ENCODE measurements around the gene ASIC4. TPM values are rescaled to one million over a fixed set of nuclear protein-coding genes. Genes with fewer than 3 reads are reported as not detected.

The ASIC4 gene
- total RNA-seq, 1 donor from 2014 or later = 0.55 TPM

DNA sequence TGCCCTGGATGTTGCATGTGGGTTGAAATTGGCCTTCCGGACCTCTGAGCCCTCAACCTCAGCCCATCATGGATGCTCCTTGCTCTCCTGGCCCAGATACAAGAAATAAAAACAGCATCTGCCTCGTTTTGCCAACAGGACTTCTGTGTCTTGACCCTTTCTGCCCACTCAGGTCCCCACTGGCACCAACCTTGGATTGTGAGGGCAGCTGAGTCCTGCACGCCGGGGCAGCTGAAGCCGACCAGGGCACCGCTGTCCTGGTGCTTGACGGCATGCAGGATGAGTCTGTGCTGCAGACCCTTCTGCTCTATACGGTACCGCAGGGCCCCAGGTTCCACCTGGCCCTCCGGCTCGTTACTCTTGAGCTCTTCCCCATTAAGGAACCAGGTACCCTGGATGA, 52.4 kb downstream of the ASIC4 start:
- DNase-seq (no peak), ATAC-seq (no peak)
- TF ChIP-seq, protein P1, sequence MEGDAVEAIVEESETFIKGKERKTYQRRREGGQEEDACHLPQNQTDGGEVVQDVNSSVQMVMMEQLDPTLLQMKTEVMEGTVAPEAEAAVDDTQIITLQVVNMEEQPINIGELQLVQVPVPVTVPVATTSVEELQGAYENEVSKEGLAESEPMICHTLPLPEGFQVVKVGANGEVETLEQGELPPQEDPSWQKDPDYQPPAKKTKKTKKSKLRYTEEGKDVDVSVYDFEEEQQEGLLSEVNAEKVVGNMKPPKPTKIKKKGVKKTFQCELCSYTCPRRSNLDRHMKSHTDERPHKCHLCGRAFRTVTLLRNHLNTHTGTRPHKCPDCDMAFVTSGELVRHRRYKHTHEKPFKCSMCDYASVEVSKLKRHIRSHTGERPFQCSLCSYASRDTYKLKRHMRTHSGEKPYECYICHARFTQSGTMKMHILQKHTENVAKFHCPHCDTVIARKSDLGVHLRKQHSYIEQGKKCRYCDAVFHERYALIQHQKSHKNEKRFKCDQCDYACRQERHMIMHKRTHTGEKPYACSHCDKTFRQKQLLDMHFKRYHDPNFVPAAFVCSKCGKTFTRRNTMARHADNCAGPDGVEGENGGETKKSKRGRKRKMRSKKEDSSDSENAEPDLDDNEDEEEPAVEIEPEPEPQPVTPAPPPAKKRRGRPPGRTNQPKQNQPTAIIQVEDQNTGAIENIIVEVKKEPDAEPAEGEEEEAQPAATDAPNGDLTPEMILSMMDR (IDR thresholded peaks at IDR 0.05) = no peak
- no peaks in the 10 kb centered on the region for H3K27me3 ChIP-seq
- H3K27ac ChIP-seq = no peak overlapping the region
- peaks cover 6% of the 10 kb centered on the region for H3K4me1 ChIP-seq
- no peak overlapping the region for H3K4me3 ChIP-seq
- H3K9me3 ChIP-seq = no peaks in the 10 kb centered on the region
- intact Hi-C loops (cut with DNase I) = no loop called here
- H3K36me3 ChIP-seq = peaks cover 7% of the 10 kb centered on the region

DNA sequence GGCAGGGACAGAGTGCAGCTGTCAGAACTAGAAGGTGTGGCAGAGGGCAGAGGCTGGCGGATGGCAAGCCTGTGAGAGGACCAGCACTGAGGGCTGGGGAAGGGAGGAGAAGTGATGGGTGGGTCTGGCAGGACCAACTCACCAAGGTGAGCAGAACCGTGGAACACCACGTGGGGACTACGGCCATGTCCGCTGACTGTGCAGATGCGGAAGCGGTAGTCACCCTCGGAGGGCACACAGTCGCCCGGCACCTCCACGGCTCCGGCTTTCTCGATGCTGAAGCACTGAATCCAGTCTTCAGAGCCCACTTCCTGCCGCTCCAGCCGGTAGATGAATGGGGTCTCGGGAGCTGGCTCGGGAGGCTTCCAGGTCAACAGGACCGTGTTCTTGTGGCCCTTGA, 52.8 kb downstream of the ASIC4 start:
- TF ChIP-seq, protein P1 (IDR thresholded peaks at IDR 0.05) = no peak
- Histone ChIP-seq H3K9me3 (no peaks in the 10 kb centered on the region), H3K27ac (no peak overlapping the region), H3K4me1 (peaks cover 6% of the 10 kb centered on the region), H3K27me3 (no peaks in the 10 kb centered on the region), H3K36me3 (peaks cover 7% of the 10 kb centered on the region), H3K4me3 (no peak overlapping the region)
- ATAC-seq (no peak), DNase-seq (no peak)
- intact Hi-C loops (cut with DNase I) = no loop called here

DNA sequence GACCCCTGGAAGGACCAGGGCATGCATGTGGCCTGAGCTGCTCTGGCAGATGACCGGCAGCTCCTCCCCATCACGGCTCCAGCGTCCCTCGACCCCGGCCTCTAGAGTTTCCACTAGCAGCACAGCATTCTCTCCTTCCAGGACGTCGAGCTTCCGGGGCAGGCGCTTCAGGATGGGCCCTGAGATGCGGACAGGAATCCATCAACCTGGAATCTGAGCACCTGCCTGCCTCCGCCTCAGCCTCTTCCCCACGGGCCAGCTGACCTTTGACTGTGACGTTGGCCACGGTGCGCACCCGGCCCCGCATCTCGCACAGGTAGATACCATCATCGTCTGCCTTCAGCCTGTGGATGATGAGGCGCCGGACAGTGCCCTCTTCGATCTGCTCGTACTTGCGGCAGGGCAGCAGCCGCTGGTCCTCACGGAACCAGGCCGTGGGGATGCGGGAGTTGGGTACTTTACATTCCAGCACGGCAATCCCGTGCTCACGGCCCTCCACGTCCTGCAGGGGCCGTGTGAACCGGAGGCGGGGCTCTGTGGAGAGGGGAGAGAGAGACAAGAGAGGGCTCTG, 53.6 kb downstream of the ASIC4 start:
- H3K27me3 ChIP-seq = no peaks in the 10 kb centered on the region
- peaks cover 6% of the 10 kb centered on the region for H3K4me1 ChIP-seq
- H3K36me3 ChIP-seq = peaks cover 7% of the 10 kb centered on the region
- no peaks in the 10 kb centered on the region for H3K9me3 ChIP-seq
- no peak for ATAC-seq
- intact Hi-C loops (cut with DNase I) = no loop called here
- H3K4me3 ChIP-seq = no peak overlapping the region
- TF ChIP-seq, protein P1 (IDR thresholded peaks at IDR 0.05) = no peak
- DNase-seq = no peak
- no peak overlapping the region for H3K27ac ChIP-seq

DNA sequence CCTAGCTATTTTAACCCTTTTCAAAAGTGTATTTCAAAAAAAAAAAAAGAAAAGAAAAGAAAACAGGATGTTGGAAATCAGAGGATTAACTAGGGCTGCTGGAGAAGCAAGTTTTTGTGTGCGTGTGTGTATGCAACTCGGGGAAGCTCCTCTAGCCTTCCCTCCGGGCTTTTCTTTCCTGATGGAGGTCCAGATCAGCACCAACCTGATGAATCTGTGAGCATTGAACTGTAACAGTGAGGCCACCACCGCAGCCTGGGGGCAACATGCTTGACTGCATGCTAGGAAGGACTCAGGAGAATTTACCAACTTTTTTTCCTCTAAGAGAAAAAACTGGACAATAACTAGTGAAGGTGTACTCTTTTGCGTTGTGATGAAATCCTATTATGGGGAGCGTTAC, 54.8 kb downstream of the ASIC4 start:
- Histone ChIP-seq H3K4me1 (peaks cover 6% of the 10 kb centered on the region), H3K27ac (no peak overlapping the region), H3K36me3 (peaks cover 7% of the 10 kb centered on the region), H3K4me3 (no peak overlapping the region), H3K27me3 (no peaks in the 10 kb centered on the region), H3K9me3 (no peaks in the 10 kb centered on the region)
- DNase-seq (no peak), ATAC-seq (no peak)
- intact Hi-C loops (cut with DNase I) = no loop called here
- TF ChIP-seq, protein P1 (IDR thresholded peaks at IDR 0.05) = no peak

DNA sequence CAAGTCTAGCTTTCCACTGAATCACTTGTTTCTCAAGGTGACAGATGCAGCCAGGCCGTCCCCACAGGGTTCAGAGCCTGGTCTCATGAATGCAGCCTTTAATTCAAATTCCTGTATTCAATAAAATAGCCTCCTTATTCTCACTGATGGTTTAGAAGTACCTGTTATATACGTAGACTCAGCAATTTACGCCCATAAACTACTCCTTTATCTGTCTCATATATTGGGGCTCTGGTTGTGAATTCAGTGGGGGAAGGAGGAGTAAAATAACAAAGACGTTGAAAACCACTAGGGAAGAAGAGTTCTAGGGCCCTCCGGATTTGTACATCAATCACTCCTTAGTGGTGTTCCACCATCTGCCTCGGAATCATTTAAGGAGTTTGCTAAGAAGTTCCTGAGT, 55.4 kb downstream of the ASIC4 start:
- DNase-seq (no peak), ATAC-seq (no peak)
- Histone ChIP-seq H3K36me3 (peaks cover 7% of the 10 kb centered on the region), H3K9me3 (no peaks in the 10 kb centered on the region), H3K27ac (no peak overlapping the region), H3K4me3 (peak overlapping the region; percentile 61), H3K4me1 (peaks cover 6% of the 10 kb centered on the region), H3K27me3 (no peaks in the 10 kb centered on the region)
- TF ChIP-seq, protein P1 (IDR thresholded peaks at IDR 0.05) = no peak
- intact Hi-C loops (cut with DNase I) = no loop called here

Data from upper lobe of right lung (tissue), 1 donor.